ENCODE measurements around the gene KRTAP10-5. TPM values are rescaled to one million over a fixed set of nuclear protein-coding genes. Genes with fewer than 3 reads are reported as not detected.
"Not testable (repeated sequence)": the region's sequence is repeated elsewhere in the genome, so short reads cannot be mapped to it uniquely, and the experiment has no call there.

KRTAP10-5 gene
- polyA plus RNA-seq (ENCODE audit: insufficient read length in 4 of 4), result not detected

- not testable (repeated sequence) for DNase-seq (ENCODE audit: low read depth in 4 of 4, low spot score in 3 of 4)
Measured at GRCh38 chr21:44580231-44580821, at the start of gene KRTAP10-5. TSS of gene KRTAP10-5 (minus strand) at chr21:44580604. CDS start at chr21:44580578, 26 bp downstream.

DNA sequence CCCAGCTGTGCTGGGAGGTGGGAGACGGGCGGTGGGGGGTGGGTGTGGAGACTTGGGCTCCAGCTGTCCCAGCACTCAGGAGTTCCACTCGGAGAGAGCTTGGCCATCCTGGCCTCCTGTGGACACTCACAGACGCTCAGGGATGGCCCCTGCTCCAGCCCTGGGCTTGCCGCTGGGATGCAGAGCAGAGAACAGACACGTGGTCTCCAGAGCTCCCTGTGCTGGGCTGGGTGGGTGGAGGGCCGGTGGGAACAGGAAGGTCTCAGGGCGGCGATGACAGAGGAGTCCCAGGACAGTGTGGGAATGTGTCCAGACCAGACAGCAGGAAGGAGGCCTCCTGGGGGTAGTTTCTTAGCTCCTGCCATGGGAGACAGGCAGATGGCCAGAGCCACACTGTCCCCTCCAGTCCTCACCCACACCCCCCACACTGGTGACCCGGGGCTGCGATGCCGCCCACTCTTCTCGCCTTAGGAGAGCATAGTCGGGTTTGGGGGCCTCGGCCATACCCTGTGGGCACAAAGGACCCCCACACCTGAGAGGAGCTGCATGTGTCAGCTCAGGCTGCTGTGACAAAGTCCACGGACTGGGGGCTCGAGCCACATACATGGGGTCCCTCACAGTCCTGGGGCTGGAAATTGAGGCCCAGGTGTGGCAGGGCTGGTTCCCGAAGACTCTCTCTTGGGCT is 48.4 kb upstream of the KRTAP10-5 start:
- no peak for DNase-seq (ENCODE audit: low read depth in 4 of 4, low spot score in 3 of 4)

GRCh38 chr21:44627831-44628233 is 47.4 kb upstream of the KRTAP10-5 start:
- not testable (repeated sequence) for DNase-seq (ENCODE audit: low read depth in 4 of 4, low spot score in 3 of 4)

- not testable (repeated sequence) for DNase-seq (ENCODE audit: low read depth in 4 of 4, low spot score in 3 of 4)
Measured at GRCh38 chr21:44627181-44627822, 46.9 kb upstream of the KRTAP10-5 start.

DNA sequence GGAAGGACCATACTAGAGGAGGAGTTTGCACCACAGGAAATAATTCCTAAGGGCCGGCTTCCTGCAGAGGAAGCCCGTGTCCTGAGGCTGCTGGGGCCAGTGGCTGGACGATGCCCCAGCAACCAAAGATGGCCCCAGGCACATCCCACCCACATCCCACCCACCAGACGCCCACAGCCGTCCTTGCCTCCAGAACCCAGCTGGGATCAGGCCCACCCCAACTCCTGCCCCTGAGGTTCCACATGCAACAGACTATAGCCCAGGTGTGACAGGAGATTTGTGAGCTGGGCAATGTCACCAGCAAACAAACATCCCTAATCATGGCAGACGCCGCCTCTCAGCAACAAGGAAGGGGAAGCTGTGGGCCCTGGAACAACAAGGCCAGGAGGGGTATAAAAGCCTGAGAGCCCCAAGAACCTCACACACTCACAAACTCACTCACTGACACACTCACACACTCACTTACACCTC is 46.3 kb upstream of the KRTAP10-5 start, which contains the start of gene KRTAP10-9:
TSS of gene KRTAP10-9 (plus strand) at position 421 of the 471 bp plus-strand sequence. CDS start 79 bp downstream, outside the sequence.
- no peak for DNase-seq (ENCODE audit: low read depth in 4 of 4, low spot score in 3 of 4)

DNA sequence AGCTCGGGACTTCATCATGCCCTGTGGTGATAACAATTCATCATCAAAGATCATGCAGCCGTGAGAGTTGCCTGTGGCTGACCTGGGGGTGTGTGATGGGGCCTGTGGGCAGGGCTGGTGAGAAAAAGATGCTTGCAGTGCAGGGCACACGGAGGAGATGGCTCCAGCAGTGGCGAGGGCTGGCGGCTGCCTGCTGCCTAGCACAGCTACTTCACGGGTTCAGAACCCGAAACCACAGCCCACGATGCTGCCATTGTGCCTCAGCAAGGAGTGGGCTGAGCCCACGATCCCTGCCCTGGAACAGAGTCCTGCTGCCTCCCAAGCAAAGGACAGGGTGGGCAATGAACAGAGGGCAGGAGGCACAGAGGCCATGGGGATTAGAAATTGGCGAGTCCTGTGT is 45.9 kb upstream of the KRTAP10-5 start:
- no peak for DNase-seq (ENCODE audit: low read depth in 4 of 4, low spot score in 3 of 4)

GRCh38 chr21:44625756-44626155 is 45.4 kb upstream of the KRTAP10-5 start:
- no peak for DNase-seq (ENCODE audit: low read depth in 4 of 4, low spot score in 3 of 4)

DNA sequence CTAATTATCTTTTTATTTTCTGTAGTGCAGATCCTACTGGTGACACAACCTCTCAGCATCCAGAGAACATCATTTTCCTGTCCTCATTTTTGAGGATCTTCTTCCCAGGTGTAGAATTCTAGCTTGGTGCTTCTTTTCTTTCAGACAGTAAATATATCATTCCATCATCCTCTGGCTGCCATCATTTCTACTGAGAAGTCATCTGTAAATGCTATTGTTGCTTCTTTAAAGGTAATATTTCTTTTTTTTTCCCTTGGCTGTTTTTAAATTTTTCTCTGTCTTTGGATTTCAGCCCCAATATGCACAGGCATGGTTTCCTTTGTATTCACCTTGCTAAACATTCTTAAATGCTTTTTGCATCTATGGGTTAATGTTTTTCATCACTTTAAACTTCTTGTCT is 43.2 kb upstream of the KRTAP10-5 start:
- no peak for DNase-seq (ENCODE audit: low read depth in 4 of 4, low spot score in 3 of 4)

- DNase-seq (ENCODE audit: low read depth in 4 of 4, low spot score in 3 of 4), result no peak
Measured at GRCh38 chr21:44619886-44620285, 39.5 kb upstream of the KRTAP10-5 start.

- no peak for DNase-seq (ENCODE audit: low read depth in 4 of 4, low spot score in 3 of 4)
Measured at GRCh38 chr21:44618909-44619308, 38.5 kb upstream of the KRTAP10-5 start.

DNA sequence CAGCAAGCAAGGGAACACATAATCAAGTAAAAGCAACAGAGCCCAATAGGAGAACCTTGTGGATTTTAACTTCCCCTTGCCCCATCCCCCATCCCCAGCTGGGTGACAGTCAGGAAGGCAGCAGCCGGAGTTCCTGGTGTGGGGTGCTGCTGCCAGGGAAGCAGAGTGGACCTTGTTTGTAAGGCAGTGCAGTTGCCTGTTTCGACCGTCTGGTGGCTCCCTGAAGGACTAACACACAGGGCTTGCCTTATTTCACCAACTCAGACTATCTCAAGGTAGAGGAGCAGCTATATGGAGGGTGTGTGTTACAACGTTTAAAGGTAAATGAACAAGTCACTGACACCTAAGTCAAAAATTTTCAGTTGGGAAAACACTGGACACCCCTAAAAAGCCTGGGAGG is 38.1 kb upstream of the KRTAP10-5 start:
- DNase-seq (ENCODE audit: low read depth in 4 of 4, low spot score in 3 of 4), result no peak

GRCh38 chr21:44617071-44617501 is 36.7 kb upstream of the KRTAP10-5 start:
- DNase-seq (ENCODE audit: low read depth in 4 of 4, low spot score in 3 of 4), result no peak

DNA sequence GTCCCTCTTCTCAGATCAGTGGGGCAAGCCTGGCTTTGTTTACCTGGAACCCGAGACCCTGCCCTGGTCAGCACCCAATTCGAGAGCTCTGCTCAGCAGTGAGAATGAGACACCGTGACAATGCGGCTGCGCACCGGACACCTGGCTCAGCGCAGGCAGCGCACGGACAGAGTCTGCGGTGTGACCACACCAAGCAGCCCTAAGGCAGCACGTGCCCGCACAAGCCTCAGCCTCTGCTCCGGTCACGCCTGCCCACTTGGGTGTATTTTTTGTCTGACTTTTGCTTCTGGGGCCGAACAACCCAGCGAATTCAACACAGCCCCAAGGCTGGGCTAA is 36.2 kb upstream of the KRTAP10-5 start:
- DNase-seq (ENCODE audit: low read depth in 4 of 4, low spot score in 3 of 4), result no peak

DNA sequence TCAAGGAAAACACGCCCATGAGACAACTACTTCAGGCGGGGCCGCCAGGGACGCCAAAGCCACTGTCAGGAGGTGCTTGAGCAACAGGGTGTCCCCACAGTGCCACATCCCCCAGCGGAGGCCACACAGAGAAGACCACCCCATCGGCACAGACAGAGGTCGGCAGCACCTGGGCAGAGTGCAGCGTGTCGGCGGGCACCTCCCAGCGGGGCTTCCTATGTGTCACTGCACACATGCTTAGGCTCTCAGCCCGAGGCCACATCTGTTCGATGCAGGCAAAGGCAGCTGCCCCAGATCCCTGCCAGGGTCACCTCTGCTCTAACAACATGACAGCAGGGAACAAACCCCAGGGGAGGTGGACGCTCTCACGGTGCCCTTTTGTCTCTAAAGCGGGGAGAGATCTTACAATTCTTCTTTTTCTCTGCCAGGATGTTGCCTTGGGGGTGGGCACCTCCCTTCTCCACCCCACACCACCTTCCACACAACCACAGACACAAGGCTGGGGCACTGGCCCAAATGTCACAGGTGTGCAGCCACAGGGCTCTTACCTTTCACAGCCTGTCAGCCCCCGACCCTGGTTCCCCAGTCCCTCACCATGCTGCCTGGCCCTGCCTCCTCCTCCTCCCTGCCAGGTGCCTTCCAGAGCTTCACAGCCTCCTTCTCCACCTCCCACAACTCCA is 35.6 kb upstream of the KRTAP10-5 start:
- no peak for DNase-seq (ENCODE audit: low read depth in 4 of 4, low spot score in 3 of 4)

GRCh38 chr21:44615466-44615865 is 35.1 kb upstream of the KRTAP10-5 start:
- DNase-seq (ENCODE audit: low read depth in 4 of 4, low spot score in 3 of 4), result no peak

- no peak for DNase-seq (ENCODE audit: low read depth in 4 of 4, low spot score in 3 of 4)
Measured at GRCh38 chr21:44614961-44615391, 34.6 kb upstream of the KRTAP10-5 start.

- DNase-seq (ENCODE audit: low read depth in 4 of 4, low spot score in 3 of 4), result no peak
Measured at GRCh38 chr21:44614161-44614631, 33.8 kb upstream of the KRTAP10-5 start.

DNA sequence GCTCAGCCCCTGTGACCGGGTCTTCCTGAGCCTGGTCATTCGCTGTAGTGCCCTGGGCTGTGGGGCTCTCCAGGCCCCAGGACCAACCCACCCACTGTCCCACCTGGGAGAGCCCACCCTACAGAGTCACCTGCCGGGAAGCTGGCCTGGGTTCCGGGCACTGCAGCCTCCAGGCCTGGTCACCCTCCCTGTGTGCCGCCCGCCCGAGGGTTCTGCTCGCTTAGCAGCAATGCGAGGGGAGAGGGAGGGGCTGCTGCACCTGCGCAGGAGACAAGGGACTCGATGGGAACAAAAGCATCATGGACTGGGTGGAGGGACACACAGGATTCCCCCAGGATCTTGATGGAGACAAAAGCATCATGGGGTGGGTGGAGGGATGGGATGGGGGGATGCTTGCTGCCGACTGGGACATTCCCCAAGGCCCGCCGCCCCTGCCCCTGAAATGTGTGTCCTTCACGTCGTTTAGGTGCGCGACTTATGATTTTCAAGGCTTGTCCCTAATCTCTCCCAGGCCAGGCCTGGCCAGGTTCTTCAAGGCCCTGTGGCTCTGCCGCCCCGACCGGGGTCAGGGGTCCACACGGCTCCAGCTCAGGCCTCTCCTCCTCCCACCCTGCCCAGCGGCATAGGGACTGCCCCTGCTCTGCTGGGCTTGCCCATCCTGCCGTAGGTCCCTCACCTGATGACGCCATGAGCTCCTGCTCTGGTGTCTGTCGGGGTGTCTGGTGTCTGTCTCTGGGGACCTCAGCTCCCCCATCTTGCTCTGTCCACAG is 33.2 kb upstream of the KRTAP10-5 start:
- DNase-seq (ENCODE audit: low read depth in 4 of 4, low spot score in 3 of 4), result no peak

GRCh38 chr21:44612669-44613229 is 32.3 kb upstream of the KRTAP10-5 start:
- DNase-seq (ENCODE audit: low read depth in 4 of 4, low spot score in 3 of 4), result no peak

DNA sequence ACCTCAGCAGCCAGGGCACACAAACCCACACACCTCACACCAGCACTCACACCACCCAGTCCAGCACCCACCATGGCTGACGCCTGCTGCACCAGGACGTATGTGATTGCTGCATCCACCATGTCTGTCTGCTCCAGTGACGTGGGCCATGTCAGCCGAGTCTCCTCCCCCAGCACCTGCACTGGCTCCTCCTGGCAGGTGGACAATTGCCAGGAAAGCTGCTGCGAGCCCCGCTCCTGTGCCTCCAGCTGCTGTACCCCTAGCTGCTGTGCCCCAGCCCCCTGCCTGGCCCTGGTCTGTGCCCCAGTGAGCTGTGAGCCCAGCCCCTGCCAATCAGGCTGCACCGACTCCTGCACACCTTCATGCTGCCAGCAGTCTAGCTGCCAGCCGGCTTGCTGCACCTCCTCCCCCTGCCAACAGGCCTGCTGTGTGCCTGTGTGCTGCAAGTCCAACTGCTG is 31.7 kb upstream of the KRTAP10-5 start, which contains the start of gene KRTAP10-8:
TSS of gene KRTAP10-8 (plus strand) at position 51 of the 458 bp plus-strand sequence. CDS start at position 73, 22 bp downstream.
- no peak for DNase-seq (ENCODE audit: low read depth in 4 of 4, low spot score in 3 of 4)

Data from right renal pelvis (tissue), 4 donors.